Caco-2 (cell line): ENCODE measurements around the gene GALNT18. TPM values are rescaled to one million over a fixed set of nuclear protein-coding genes. Genes with fewer than 3 reads are reported as not detected.

Source experiments
- BruUV-seq: library from RNA; stranded (reverse); fragments of 400-500 nt; replicated peaks from 2 replicates; lab custom pipeline; 2021; lab: Mats Ljungman, UMichigan
- CTCF ChIA-PET: fragments of 300-600 bp; sonication (Branson Sonifier 250); formaldehyde crosslinking; loops from one replicate; lab custom pipeline; 2022; ENCODE audit warnings: antibody characterized with exemption; lab: Charles Lee
- POLR2A ChIA-PET: fragments of 300-600 bp; sonication (Branson Sonifier 250); formaldehyde crosslinking; loops from one replicate; lab custom pipeline; 2022; ENCODE audit warnings: antibody characterized with exemption; lab: Charles Lee
- DNase-seq, 2 experiments: peaks; one replicate each; pipeline versions ENCODE4 v3.0.0 to v3.0.0-alpha.2; 2020 to 2022
- H3K27me3 ChIP-seq: replicated peaks from 2 replicates; pipeline ENCODE4 v1.6.0; 2011; ENCODE audit warnings: low read length; ENCODE audit not compliant: control insufficient read depth, insufficient read depth
- H3K36me3 ChIP-seq: 2 replicates; pipeline ENCODE4 v1.5.1; 2011; ENCODE audit warnings: low read length; ENCODE audit not compliant: control insufficient read depth, insufficient read depth
- H3K4me1 ChIP-seq: fragments of 250-450 bp; sonication (Bioruptor Pico); 2 replicates; pipeline ENCODE4 v1.5.1; 2020; ENCODE audit warnings: mild to moderate bottlenecking
- H3K4me3 ChIP-seq: 2 replicates; pipeline ENCODE4 v1.5.1; 2011; ENCODE audit warnings: low read depth, mild to moderate bottlenecking, control low read depth, low read length
- H3K9me3 ChIP-seq: fragments of 250-450 bp; sonication (Bioruptor Pico); 2 replicates; pipeline ENCODE4 v1.5.1; 2020; ENCODE audit warnings: mild to moderate bottlenecking, moderate library complexity
- H3K27ac Mint-ChIP-seq: one replicate; pipeline ENCODE4 v1.8.0; 2022; ENCODE audit warnings: mixed read lengths; ENCODE audit not compliant: unreplicated experiment
- H3K27me3 Mint-ChIP-seq: one replicate; pipeline ENCODE4 v1.8.0; 2022; ENCODE audit warnings: mixed read lengths; ENCODE audit not compliant: insufficient read depth, unreplicated experiment
- H3K36me3 Mint-ChIP-seq: one replicate; pipeline ENCODE4 v1.8.0; 2022; ENCODE audit warnings: mild to moderate bottlenecking, mixed read lengths; ENCODE audit not compliant: insufficient read depth, unreplicated experiment
- H3K4me1 Mint-ChIP-seq: one replicate; pipeline ENCODE4 v1.8.0; 2022; ENCODE audit warnings: low read depth, mixed read lengths; ENCODE audit not compliant: unreplicated experiment
- H3K4me3 Mint-ChIP-seq: one replicate; pipeline ENCODE4 v1.8.0; 2022; ENCODE audit warnings: mild to moderate bottlenecking, moderate library complexity, mixed read lengths; ENCODE audit not compliant: unreplicated experiment
- H3K9me3 Mint-ChIP-seq: one replicate; pipeline ENCODE4 v1.8.0; 2022; ENCODE audit warnings: mixed read lengths; ENCODE audit not compliant: unreplicated experiment
- intact Hi-C: fragments of 100-400 bp; cut with micrococcal nuclease; formaldehyde crosslinking; loops from one replicate; pipeline ENCODE4 v1.10.0; 2022; ENCODE audit not compliant: unreplicated experiment
- total RNA-seq: library from RNA; stranded (reverse); gene quantifications from 2 replicates; pipeline ENCODE4 v1.2.3, GENCODE V29; 2022
- TF ChIP-seq, protein P1 (sequence below), 2 experiments: fragments of 200-600 bp in 1 of 2; IDR thresholded peaks; 1 replicate in 1 of 2; 2 replicates in 1 of 2; pipeline versions ENCODE4 v1.5.1 to v1.8.0; 2011 to 2022; ENCODE audit warnings: antibody characterized with exemption in 1 of 2, control low read depth in 1 of 2, inconsistent platforms in 1 of 2, low read depth in 1 of 2, low read length in 1 of 2, mild to moderate bottlenecking in 1 of 2, moderate library complexity in 1 of 2; ENCODE audit not compliant: insufficient read depth in 1 of 2, severe bottlenecking in 1 of 2, unreplicated experiment in 1 of 2

Gene GALNT18
- total RNA-seq, 1 experiment from 2014 or later = 0.43 TPM

DNA sequence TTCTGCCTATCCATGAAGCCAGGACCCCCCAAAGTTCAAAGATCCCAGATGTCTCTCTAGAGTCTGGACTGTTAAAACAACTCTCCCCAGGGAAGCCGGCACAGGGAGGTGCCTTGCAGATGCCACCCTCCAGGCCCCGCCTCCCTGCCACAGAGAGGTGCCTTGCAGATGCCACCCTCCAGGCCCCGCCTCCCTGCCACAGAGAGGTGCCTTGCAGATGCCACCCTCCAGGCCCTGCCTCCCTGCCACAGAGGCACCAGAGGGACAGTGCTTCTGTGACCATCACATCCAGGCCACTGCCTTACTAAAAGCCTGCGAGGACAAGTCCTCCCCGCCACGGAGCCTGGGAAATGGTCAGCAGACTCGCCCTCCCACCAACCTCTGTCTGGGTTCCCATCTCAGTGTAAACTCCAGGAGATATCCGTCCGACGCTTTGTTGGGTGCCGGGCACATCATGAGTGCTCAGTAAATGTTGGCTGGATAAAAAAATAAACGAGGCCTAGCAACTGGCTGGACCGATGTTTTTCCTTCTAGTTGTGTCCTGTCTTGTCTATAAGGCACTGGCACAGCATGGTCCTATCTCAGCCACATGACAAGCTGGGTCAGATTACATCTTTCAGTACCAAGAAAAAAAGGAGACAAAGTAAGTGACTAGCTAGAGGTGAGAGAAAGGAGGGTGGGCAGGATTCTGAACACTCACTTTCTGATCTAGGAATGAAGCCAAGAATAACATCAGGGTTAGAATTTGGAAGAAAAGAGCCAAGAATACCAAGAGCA lies 177.6 kb downstream of the GALNT18 start:
- H3K4me1 ChIP-seq = no peaks in the 10 kb centered on the region
- no peak for DNase-seq
- H3K4me1 Mint-ChIP-seq = no peaks in the 10 kb centered on the region
- H3K27ac Mint-ChIP-seq = no peak overlapping the region
- H3K36me3 ChIP-seq = no peaks in the 10 kb centered on the region
- no peaks in the 10 kb centered on the region for H3K9me3 Mint-ChIP-seq
- TF ChIP-seq, protein P1, sequence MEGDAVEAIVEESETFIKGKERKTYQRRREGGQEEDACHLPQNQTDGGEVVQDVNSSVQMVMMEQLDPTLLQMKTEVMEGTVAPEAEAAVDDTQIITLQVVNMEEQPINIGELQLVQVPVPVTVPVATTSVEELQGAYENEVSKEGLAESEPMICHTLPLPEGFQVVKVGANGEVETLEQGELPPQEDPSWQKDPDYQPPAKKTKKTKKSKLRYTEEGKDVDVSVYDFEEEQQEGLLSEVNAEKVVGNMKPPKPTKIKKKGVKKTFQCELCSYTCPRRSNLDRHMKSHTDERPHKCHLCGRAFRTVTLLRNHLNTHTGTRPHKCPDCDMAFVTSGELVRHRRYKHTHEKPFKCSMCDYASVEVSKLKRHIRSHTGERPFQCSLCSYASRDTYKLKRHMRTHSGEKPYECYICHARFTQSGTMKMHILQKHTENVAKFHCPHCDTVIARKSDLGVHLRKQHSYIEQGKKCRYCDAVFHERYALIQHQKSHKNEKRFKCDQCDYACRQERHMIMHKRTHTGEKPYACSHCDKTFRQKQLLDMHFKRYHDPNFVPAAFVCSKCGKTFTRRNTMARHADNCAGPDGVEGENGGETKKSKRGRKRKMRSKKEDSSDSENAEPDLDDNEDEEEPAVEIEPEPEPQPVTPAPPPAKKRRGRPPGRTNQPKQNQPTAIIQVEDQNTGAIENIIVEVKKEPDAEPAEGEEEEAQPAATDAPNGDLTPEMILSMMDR (IDR thresholded peaks at IDR 0.05; ENCODE audit: insufficient read depth in 1 of 2, low read depth in 1 of 2, low read length in 1 of 2, severe bottlenecking in 1 of 2, unreplicated experiment in 1 of 2) = no peak
- intact Hi-C loops = no loop called here
- no peaks in the 10 kb centered on the region; the same call in 1 of the 2 replicates for H3K27me3 ChIP-seq
- ChIA-PET POLR2A (no interaction called here), CTCF (no interaction called here)
- H3K4me3 ChIP-seq = no peak overlapping the region
- H3K27me3 Mint-ChIP-seq = peaks cover 3% of the 10 kb centered on the region
- H3K36me3 Mint-ChIP-seq = no peaks in the 10 kb centered on the region
- no TSS peak for BruUV-seq
- no peak overlapping the region for H3K4me3 Mint-ChIP-seq
- no peaks in the 10 kb centered on the region for H3K9me3 ChIP-seq

DNA sequence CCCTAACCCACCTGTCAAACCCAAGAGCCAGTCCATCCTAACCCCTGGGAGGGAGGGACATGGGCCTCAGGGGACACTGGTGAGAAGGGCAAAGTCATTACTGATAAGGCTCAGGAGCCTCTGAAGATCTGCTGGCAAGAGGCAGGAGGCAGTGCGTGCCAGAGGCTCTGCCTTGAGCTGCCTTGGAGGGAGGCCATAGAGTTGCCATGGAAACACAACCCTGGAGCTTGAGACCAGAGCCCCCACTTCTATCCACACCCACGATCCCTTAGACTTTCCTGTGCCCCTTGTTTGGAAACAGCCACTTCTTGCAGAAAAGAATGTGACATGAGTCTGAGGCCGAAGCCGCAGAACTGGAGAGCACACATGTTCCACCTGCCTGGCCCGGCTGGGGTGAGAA lies 179.0 kb downstream of the GALNT18 start:
- Mint-ChIP-seq H3K27me3 (peaks cover 6% of the 10 kb centered on the region), H3K9me3 (no peaks in the 10 kb centered on the region), H3K36me3 (no peaks in the 10 kb centered on the region), H3K4me1 (no peaks in the 10 kb centered on the region), H3K27ac (peak overlapping the region; percentile 25), H3K4me3 (no peak overlapping the region)
- Histone ChIP-seq H3K4me3 (no peak overlapping the region), H3K9me3 (no peaks in the 10 kb centered on the region), H3K4me1 (no peaks in the 10 kb centered on the region), H3K36me3 (no peaks in the 10 kb centered on the region), H3K27me3 (no peaks in the 10 kb centered on the region; the same call in 1 of the 2 replicates)
- POLR2A ChIA-PET = no interaction called here
- BruUV-seq = no TSS peak
- CTCF ChIA-PET = no interaction called here
- intact Hi-C loops = no loop called here
- DNase-seq = no peak
- TF ChIP-seq, protein P1 (IDR thresholded peaks at IDR 0.05; ENCODE audit: insufficient read depth in 1 of 2, low read depth in 1 of 2, low read length in 1 of 2, severe bottlenecking in 1 of 2, unreplicated experiment in 1 of 2) = no peak

DNA sequence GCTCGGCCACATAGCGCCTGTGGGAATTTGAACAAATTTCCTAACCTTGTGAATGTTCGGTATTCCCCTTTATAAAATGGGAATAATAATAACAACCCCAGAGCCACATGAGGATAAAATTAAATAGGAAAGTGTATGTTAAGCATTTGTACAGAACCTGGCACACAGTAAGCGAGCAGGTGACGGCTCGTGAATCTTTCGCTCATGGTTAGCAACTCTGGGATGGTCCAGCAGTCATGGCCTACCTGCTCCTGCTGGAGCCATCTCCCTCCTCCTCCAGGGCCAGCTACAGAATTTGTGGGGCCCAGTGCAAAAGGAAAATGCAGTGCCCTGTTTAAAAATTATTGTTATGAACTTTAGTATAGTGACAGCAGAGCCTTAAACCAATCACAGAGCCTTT lies 180.3 kb downstream of the GALNT18 start:
- no peak for DNase-seq
- CTCF ChIA-PET = no interaction called here
- H3K36me3 Mint-ChIP-seq = no peaks in the 10 kb centered on the region
- no peaks in the 10 kb centered on the region for H3K9me3 ChIP-seq
- H3K9me3 Mint-ChIP-seq = no peaks in the 10 kb centered on the region
- H3K4me1 ChIP-seq = no peaks in the 10 kb centered on the region
- no peak overlapping the region for H3K27ac Mint-ChIP-seq
- no peaks in the 10 kb centered on the region for H3K27me3 ChIP-seq
- H3K27me3 Mint-ChIP-seq = peaks cover 6% of the 10 kb centered on the region
- POLR2A ChIA-PET = no interaction called here
- no peaks in the 10 kb centered on the region for H3K4me1 Mint-ChIP-seq
- H3K4me3 Mint-ChIP-seq = no peak overlapping the region
- no TSS peak for BruUV-seq
- intact Hi-C loops = no loop called here
- TF ChIP-seq, protein P1 (IDR thresholded peaks at IDR 0.05; ENCODE audit: insufficient read depth in 1 of 2, low read depth in 1 of 2, low read length in 1 of 2, severe bottlenecking in 1 of 2, unreplicated experiment in 1 of 2) = no peak
- H3K36me3 ChIP-seq = no peaks in the 10 kb centered on the region
- H3K4me3 ChIP-seq = no peak overlapping the region
